SK-N-SH (cell line): ENCODE data around the gene SLC50A1. TPM values are rescaled to one million over a fixed set of nuclear protein-coding genes. Genes with fewer than 3 reads are reported as not detected.

Source experiments
- CTCF ChIA-PET: fragments of 300-600, 350-600 bp; formaldehyde crosslinking; extraction: SDS; loops from one replicate; lab custom pipeline; 2021; lab: Yijun Ruan, JAX
- POLR2A ChIA-PET: fragments of 350-600 bp; sonication (Branson Sonifier 250); formaldehyde crosslinking; extraction: SDS; loops from one replicate; lab custom pipeline; 2020; ENCODE audit warnings: antibody characterized with exemption, inconsistent platforms; lab: Yijun Ruan, JAX
- DNase-seq: peaks from one replicate; pipeline ENCODE4 v3.0.0; 2012
- H2AFZ ChIP-seq: fragments of 200-600 bp; sonication (generic); 2 replicates; pipeline ENCODE4 v1.8.1; 2016; ENCODE audit warnings: antibody characterized with exemption, mild to moderate bottlenecking, low read depth
- H3F3A ChIP-seq: fragments of 200-600 bp; sonication (generic); replicated peaks from 2 replicates; pipeline ENCODE3; 2016; ENCODE audit warnings: antibody characterized with exemption, mild to moderate bottlenecking; ENCODE audit not compliant: insufficient read depth
- H3K27ac ChIP-seq, 2 experiments: fragments of 200-500 bp in 1 of 2; fragments of 200-600 bp in 1 of 2; sonication (Bioruptor generic) in 1 of 2; sonication (generic), shearing (Covaris generic) in 1 of 2; 2 replicates each; pipeline versions ENCODE4 v1.5.1 to v1.6.1; 2014 to 2016; ENCODE audit warnings: low read depth in 2 of 2, inconsistent platforms in 1 of 2, low read length in 1 of 2, mild to moderate bottlenecking in 1 of 2, mixed read lengths in 1 of 2
- H3K27me3 ChIP-seq: fragments of 200-600 bp; sonication (generic), shearing (Covaris generic); 2 replicates; pipeline ENCODE4 v1.6.1; 2016; ENCODE audit warnings: mixed run types; ENCODE audit not compliant: insufficient read depth
- H3K36me3 ChIP-seq, 2 experiments: fragments of 200-500 bp in 1 of 2; fragments of 200-600 bp in 1 of 2; sonication (Bioruptor generic) in 1 of 2; sonication (generic) in 1 of 2; replicated peaks in 1 of 2; 2 replicates each; pipeline versions ENCODE3 to v1.5.1; 2014 to 2016; ENCODE audit warnings: low read length in 1 of 2, mild to moderate bottlenecking in 1 of 2; ENCODE audit not compliant: insufficient read depth in 2 of 2, control insufficient read depth in 1 of 2
- H3K4me1 ChIP-seq, 2 experiments: fragments of 200-500 bp in 1 of 2; fragments of 200-600 bp in 1 of 2; sonication (Bioruptor generic) in 1 of 2; sonication (generic), shearing (Covaris generic) in 1 of 2; 2 replicates each; pipeline versions ENCODE4 v1.5.1 to v1.6.1; 2014 to 2016; ENCODE audit warnings: low read depth in 1 of 2, low read length in 1 of 2, mixed run types in 1 of 2; ENCODE audit not compliant: insufficient read depth in 2 of 2, control insufficient read depth in 1 of 2
- H3K4me2 ChIP-seq: fragments of 200-600 bp; sonication (generic), shearing (Covaris generic); 2 replicates; pipeline ENCODE4 v1.6.1; 2017; ENCODE audit warnings: mixed run types
- H3K4me3 ChIP-seq, 2 experiments: fragments of 200-500 bp in 1 of 2; fragments of 200-600 bp in 1 of 2; sonication (Bioruptor generic) in 1 of 2; sonication (generic), shearing (Covaris generic) in 1 of 2; 2 replicates each; pipeline versions ENCODE4 v1.5.1 to v1.8.1; 2014 to 2016; ENCODE audit warnings: low read depth in 2 of 2, inconsistent platforms in 1 of 2, low read length in 1 of 2, mild to moderate bottlenecking in 1 of 2, mixed read lengths in 1 of 2, moderate library complexity in 1 of 2
- H3K79me2 ChIP-seq: fragments of 200-600 bp; sonication (generic); 2 replicates; pipeline ENCODE4 v1.8.1; 2017; ENCODE audit warnings: mild to moderate bottlenecking; ENCODE audit not compliant: insufficient read depth
- H3K9ac ChIP-seq: fragments of 200-600 bp; sonication (generic); 2 replicates; pipeline ENCODE4 v1.6.1; 2017; ENCODE audit warnings: mixed run types
- H3K9me2 ChIP-seq: fragments of 200-600 bp; sonication (generic); 2 replicates; pipeline ENCODE4 v1.6.1; 2017; ENCODE audit warnings: mixed run types
- H3K9me3 ChIP-seq: fragments of 200-600 bp; sonication (generic); 2 replicates; pipeline ENCODE4 v1.6.1; 2017; ENCODE audit warnings: mixed run types, mild to moderate bottlenecking, moderate library complexity
- H4K20me1 ChIP-seq: fragments of 200-600 bp; sonication (generic); 2 replicates; pipeline ENCODE4 v1.6.1; 2017; ENCODE audit warnings: mild to moderate bottlenecking, mixed run types; ENCODE audit not compliant: insufficient read depth
- ELF1 ChIP-seq: IDR thresholded peaks from 2 replicates; pipeline ENCODE4 v1.4.0; 2012
- EP300 ChIP-seq, 2 experiments: IDR thresholded peaks; 2 replicates each; pipeline versions ENCODE4 v1.4.0 to v1.6.1; 2012; ENCODE audit warnings: borderline replicate concordance in 1 of 2, low read depth in 1 of 2, low read length in 1 of 2
- EZH2phosphoT487 ChIP-seq: fragments of 200-600 bp; sonication (generic); IDR thresholded peaks from 2 replicates; pipeline ENCODE4 v1.6.1; 2017; ENCODE audit warnings: low read depth, mixed run types, mild to moderate bottlenecking, antibody characterized with exemption, moderate library complexity, borderline replicate concordance
- FOSL2 ChIP-seq: IDR thresholded peaks from 2 replicates; pipeline ENCODE4 v1.4.0; 2012; ENCODE audit warnings: low read depth, mild to moderate bottlenecking, moderate library complexity, borderline replicate concordance
- FOXM1 ChIP-seq: IDR thresholded peaks from 2 replicates; pipeline ENCODE4 v1.4.0; 2012; ENCODE audit warnings: low read depth, mild to moderate bottlenecking
- GATA2 ChIP-seq: sonication (generic); formaldehyde crosslinking; IDR thresholded peaks from 2 replicates; pipeline ENCODE4 v1.5.0; 2020; ENCODE audit warnings: mild to moderate bottlenecking, missing genetic modification reagents
- JUND ChIP-seq: IDR thresholded peaks from 2 replicates; pipeline ENCODE4 v1.4.0; 2012
- MEF2A ChIP-seq: IDR thresholded peaks from 2 replicates; pipeline ENCODE4 v1.4.0; 2012; ENCODE audit warnings: low read depth, borderline replicate concordance
- MXI1 ChIP-seq: IDR thresholded peaks from 2 replicates; pipeline ENCODE4 v1.6.1; 2012; ENCODE audit warnings: mild to moderate bottlenecking, low read depth, low read length, improper control_type of control experiment
- NFIC ChIP-seq: IDR thresholded peaks from 2 replicates; pipeline ENCODE4 v1.4.0; 2012; ENCODE audit warnings: borderline replicate concordance
- NRF1 ChIP-seq: IDR thresholded peaks from 2 replicates; pipeline ENCODE4 v1.6.1; 2012; ENCODE audit warnings: low read depth, mild to moderate bottlenecking, low read length
- POLR2AphosphoS5 ChIP-seq: IDR thresholded peaks from 2 replicates; pipeline ENCODE4 v1.6.1; 2012; ENCODE audit warnings: low read depth, low read length
- RAD21 ChIP-seq: IDR thresholded peaks from 2 replicates; pipeline ENCODE4 v1.6.1; 2012; ENCODE audit warnings: mild to moderate bottlenecking, low read length
- RCOR1 ChIP-seq: fragments of 150-350 bp; IDR thresholded peaks from 2 replicates; pipeline ENCODE4 v1.6.1; 2017; ENCODE audit warnings: antibody characterized with exemption, low read length
- RFX5 ChIP-seq: IDR thresholded peaks from 2 replicates; pipeline ENCODE4 v1.6.1; 2012; ENCODE audit warnings: mild to moderate bottlenecking, improper control_type of control experiment, low read length
- RXRA ChIP-seq: IDR thresholded peaks from 2 replicates; pipeline ENCODE4 v1.4.0; 2012; ENCODE audit warnings: low read depth, mild to moderate bottlenecking, borderline replicate concordance
- SMC3 ChIP-seq: IDR thresholded peaks from 2 replicates; pipeline ENCODE4 v1.6.1; 2012; ENCODE audit warnings: low read depth, low read length, improper control_type of control experiment
- TAF1 ChIP-seq: IDR thresholded peaks from 2 replicates; pipeline ENCODE4 v1.6.1; 2012; ENCODE audit warnings: low read depth, mild to moderate bottlenecking, low read length, moderate library complexity, borderline replicate concordance
- TCF12 ChIP-seq: IDR thresholded peaks from 2 replicates; pipeline ENCODE4 v1.4.0; 2012
- TEAD4 ChIP-seq: IDR thresholded peaks from 2 replicates; pipeline ENCODE4 v1.4.0; 2012; ENCODE audit warnings: mild to moderate bottlenecking, borderline replicate concordance; ENCODE audit not compliant: insufficient read depth
- YY1 ChIP-seq: IDR thresholded peaks from 2 replicates; pipeline ENCODE4 v1.4.0; 2012; ENCODE audit warnings: low read depth, mild to moderate bottlenecking
- WGBS: methylation state at CpG from one replicate; pipeline ENCODE4 v1.1.6; 2017; ENCODE audit warnings: low lambda C conversion rate; 5-methylcytosine and 5-hydroxymethylcytosine counted together
- polyA plus RNA-seq, 3 experiments: library from polyadenylated mRNA; depleted of rRNA; stranded (reverse); fragments of >200 nt; gene quantifications; 2 replicates each; pipeline ENCODE4 v1.2.3, GENCODE V29; 2012
- TF ChIP-seq, protein P1 (sequence below): IDR thresholded peaks from 2 replicates; pipeline ENCODE4 v1.4.0; 2012; ENCODE audit warnings: low read depth, borderline replicate concordance
- TF ChIP-seq, protein P2 (sequence below): fragments of 200-600 bp; sonication (generic); IDR thresholded peaks from 2 replicates; pipeline ENCODE4 v1.6.1; 2017; ENCODE audit warnings: antibody characterized with exemption, mild to moderate bottlenecking, moderate library complexity
- TF ChIP-seq, protein P3 (sequence below): IDR thresholded peaks from 2 replicates; pipeline ENCODE4 v1.6.1; 2012; ENCODE audit warnings: mild to moderate bottlenecking, low read depth, low read length, moderate library complexity
- TF ChIP-seq, protein P4 (sequence below): fragments of 150-350 bp; IDR thresholded peaks from 2 replicates; pipeline ENCODE4 v1.6.1; 2017; ENCODE audit warnings: antibody characterized with exemption, low read length, low read depth, borderline replicate concordance

The SLC50A1 gene
- polyA plus RNA-seq, 1 of the 3 experiments (the other 2 are of a cell fraction) = 58.4 TPM

DNA sequence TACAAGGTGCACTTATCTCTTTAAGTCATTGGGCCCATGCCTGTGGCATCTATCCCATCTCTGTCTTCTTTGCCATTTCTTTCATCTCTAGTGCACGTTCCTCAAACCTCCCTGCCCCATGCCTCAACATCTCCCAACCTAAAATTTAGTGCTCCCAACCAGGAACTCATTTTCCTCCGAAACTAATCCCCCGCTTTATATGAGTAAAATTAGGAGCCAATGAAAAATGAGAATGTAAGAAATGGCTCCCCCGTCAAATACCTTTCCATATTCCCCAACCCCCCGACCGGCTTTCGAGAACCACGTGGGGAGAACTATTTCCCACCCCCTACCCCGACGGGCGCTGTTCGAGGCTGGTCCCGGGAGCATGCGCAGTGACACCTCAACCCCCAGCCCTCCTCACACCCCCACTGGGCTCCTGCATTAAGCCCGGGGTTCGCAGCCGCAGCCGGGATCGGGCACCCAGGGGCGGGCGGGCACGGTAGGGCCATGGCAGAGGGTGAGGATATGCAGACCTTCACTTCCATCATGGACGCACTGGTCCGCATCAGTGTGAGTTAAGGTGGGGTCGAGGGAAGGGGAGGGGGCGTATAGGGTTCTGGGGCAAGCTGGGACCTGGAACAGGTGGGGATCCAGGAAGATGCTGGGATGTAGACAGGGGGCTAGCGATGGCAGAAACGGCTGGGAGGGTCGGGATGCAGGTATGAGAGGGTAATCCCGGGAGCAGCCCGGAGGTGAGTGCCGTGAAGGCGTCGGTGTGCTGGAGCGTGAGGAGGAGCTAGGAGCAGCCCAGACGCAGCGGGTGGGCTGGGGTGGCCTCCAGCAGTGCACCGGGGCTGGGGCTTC, 38.0 kb downstream of the SLC50A1 start, which contains the start of gene TRIM46:
Gene TRIM46 (plus strand): TSS at position 372 of the 846 bp plus-strand sequence. CDS start 118 bp downstream, at position 490.
- CTCF ChIA-PET = interaction anchor here (0.6 to 14.8 kb wide), 41 partner anchors 9 to 436 kb away, joined by 3 to 496 read pairs (median 5); partner anchors contain the start of genes ADAM15, EFNA1, ENTREP3 and MSTO1
- Histone ChIP-seq H3K79me2 (peaks cover 41% of the 10 kb centered on the region), H3K9me2 (no peaks in the 10 kb centered on the region), H4K20me1 (no peaks in the 10 kb centered on the region), H3K4me3 (peak within 1 kb of the TSS; percentile 75 to 93), H3F3A (peaks cover 40% of the 10 kb centered on the region), H3K36me3 (peaks cover 24 to 37% of the 10 kb centered on the region in 2 experiments), H3K4me2 (peak within 1 kb of the TSS; percentile 94), H3K4me1 (peaks cover 0 to 33% of the 10 kb centered on the region in 2 experiments; a peak in 3 of 4 replicates), H3K27me3 (no peaks in the 10 kb centered on the region), H2AFZ (peak within 1 kb of the TSS; percentile 80), H3K9ac (peak within 1 kb of the TSS; percentile 96), H3K27ac (peak within 1 kb of the TSS; percentile 92), H3K9me3 (no peaks in the 10 kb centered on the region)
- peak; percentile 91 for DNase-seq
- POLR2A ChIA-PET = interaction anchor here (0.7 to 2.8 kb wide), 12 partner anchors 11 to 89 kb away, joined by 3 to 27 read pairs (median 4); partner anchors contain the start of genes DPM3, EFNA1, SLC50A1 and THBS3
- 6% methylated on average over 28 of the region's 38 CpGs for WGBS
- TF ChIP-seq TAF1 (no peak; the same call in 1 of the 2 replicates), MXI1 (peak; percentile 85), ELF1 (no peak), RCOR1 (no peak), TCF12 (no peak), POLR2AphosphoS5 (0 out of 2 replicates have a peak, but pooled peaks have one; percentile 23), MEF2A (no peak), EZH2phosphoT487 (no peak), GATA2 (CRISPR knock-in tag) (no peak), NRF1 (peak; percentile 87), RAD21 (no peak), NFIC (no peak), EP300 (IDR thresholded peaks at IDR 0.05; ENCODE audit: borderline replicate concordance in 1 of 2, low read depth in 1 of 2, low read length in 1 of 2) (no peak), YY1 (no peak), RXRA (no peak), JUND (no peak), SMC3 (no peak), RFX5 (no peak), TEAD4 (no peak), FOSL2 (no peak), FOXM1 (no peak)
- TF ChIP-seq, protein P1, sequence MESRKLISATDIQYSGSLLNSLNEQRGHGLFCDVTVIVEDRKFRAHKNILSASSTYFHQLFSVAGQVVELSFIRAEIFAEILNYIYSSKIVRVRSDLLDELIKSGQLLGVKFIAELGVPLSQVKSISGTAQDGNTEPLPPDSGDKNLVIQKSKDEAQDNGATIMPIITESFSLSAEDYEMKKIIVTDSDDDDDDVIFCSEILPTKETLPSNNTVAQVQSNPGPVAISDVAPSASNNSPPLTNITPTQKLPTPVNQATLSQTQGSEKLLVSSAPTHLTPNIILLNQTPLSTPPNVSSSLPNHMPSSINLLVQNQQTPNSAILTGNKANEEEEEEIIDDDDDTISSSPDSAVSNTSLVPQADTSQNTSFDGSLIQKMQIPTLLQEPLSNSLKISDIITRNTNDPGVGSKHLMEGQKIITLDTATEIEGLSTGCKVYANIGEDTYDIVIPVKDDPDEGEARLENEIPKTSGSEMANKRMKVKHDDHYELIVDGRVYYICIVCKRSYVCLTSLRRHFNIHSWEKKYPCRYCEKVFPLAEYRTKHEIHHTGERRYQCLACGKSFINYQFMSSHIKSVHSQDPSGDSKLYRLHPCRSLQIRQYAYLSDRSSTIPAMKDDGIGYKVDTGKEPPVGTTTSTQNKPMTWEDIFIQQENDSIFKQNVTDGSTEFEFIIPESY = no peak
- TF ChIP-seq, protein P2, sequence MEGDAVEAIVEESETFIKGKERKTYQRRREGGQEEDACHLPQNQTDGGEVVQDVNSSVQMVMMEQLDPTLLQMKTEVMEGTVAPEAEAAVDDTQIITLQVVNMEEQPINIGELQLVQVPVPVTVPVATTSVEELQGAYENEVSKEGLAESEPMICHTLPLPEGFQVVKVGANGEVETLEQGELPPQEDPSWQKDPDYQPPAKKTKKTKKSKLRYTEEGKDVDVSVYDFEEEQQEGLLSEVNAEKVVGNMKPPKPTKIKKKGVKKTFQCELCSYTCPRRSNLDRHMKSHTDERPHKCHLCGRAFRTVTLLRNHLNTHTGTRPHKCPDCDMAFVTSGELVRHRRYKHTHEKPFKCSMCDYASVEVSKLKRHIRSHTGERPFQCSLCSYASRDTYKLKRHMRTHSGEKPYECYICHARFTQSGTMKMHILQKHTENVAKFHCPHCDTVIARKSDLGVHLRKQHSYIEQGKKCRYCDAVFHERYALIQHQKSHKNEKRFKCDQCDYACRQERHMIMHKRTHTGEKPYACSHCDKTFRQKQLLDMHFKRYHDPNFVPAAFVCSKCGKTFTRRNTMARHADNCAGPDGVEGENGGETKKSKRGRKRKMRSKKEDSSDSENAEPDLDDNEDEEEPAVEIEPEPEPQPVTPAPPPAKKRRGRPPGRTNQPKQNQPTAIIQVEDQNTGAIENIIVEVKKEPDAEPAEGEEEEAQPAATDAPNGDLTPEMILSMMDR = no peak; the same call in 1 of the 2 replicates
- TF ChIP-seq, protein P3, sequence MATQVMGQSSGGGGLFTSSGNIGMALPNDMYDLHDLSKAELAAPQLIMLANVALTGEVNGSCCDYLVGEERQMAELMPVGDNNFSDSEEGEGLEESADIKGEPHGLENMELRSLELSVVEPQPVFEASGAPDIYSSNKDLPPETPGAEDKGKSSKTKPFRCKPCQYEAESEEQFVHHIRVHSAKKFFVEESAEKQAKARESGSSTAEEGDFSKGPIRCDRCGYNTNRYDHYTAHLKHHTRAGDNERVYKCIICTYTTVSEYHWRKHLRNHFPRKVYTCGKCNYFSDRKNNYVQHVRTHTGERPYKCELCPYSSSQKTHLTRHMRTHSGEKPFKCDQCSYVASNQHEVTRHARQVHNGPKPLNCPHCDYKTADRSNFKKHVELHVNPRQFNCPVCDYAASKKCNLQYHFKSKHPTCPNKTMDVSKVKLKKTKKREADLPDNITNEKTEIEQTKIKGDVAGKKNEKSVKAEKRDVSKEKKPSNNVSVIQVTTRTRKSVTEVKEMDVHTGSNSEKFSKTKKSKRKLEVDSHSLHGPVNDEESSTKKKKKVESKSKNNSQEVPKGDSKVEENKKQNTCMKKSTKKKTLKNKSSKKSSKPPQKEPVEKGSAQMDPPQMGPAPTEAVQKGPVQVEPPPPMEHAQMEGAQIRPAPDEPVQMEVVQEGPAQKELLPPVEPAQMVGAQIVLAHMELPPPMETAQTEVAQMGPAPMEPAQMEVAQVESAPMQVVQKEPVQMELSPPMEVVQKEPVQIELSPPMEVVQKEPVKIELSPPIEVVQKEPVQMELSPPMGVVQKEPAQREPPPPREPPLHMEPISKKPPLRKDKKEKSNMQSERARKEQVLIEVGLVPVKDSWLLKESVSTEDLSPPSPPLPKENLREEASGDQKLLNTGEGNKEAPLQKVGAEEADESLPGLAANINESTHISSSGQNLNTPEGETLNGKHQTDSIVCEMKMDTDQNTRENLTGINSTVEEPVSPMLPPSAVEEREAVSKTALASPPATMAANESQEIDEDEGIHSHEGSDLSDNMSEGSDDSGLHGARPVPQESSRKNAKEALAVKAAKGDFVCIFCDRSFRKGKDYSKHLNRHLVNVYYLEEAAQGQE = no peak
- TF ChIP-seq, protein P4, sequence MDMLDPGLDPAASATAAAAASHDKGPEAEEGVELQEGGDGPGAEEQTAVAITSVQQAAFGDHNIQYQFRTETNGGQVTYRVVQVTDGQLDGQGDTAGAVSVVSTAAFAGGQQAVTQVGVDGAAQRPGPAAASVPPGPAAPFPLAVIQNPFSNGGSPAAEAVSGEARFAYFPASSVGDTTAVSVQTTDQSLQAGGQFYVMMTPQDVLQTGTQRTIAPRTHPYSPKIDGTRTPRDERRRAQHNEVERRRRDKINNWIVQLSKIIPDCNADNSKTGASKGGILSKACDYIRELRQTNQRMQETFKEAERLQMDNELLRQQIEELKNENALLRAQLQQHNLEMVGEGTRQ = peak; percentile 14; the same call in 1 of the 2 replicates
